CD14-positive monocyte (primary cell): ENCODE data around the gene ABCG1. TPM values are rescaled to one million over a fixed set of nuclear protein-coding genes. Genes with fewer than 3 reads are reported as not detected.
A peak's percentile ranks its signal among the peaks of the same experiment; 100 is the strongest.

Experiments used
- DNase-seq, 3 donors: peaks; one replicate each; pipeline ENCODE4 v3.0.0-alpha.2; 2011 to 2022
- H2AFZ ChIP-seq: 2 replicates; pipeline ENCODE4 v1.6.0; 2012; ENCODE audit warnings: mild to moderate bottlenecking, low read depth, low read length, inconsistent platforms; ENCODE audit not compliant: insufficient read depth, poor library complexity, severe bottlenecking
- H3K27ac ChIP-seq, 2 donors: 1 replicate in 1 of 2; 2 replicates in 1 of 2; pipeline ENCODE4 v1.5.1; 2012 to 2013; ENCODE audit warnings: low read length in 2 of 2, control low read depth in 1 of 2, inconsistent platforms in 1 of 2, low read depth in 1 of 2, mild to moderate bottlenecking in 1 of 2
- H3K27me3 ChIP-seq, 2 donors: one replicate each; pipeline versions ENCODE4 v1.6.0 to v1.6.1; 2011 to 2013; ENCODE audit warnings: low read length in 2 of 2; ENCODE audit not compliant: control insufficient read depth in 2 of 2, insufficient read depth in 2 of 2
- H3K36me3 ChIP-seq, 2 donors: replicated peaks in 1 of 2; 1 replicate in 1 of 2; 2 replicates in 1 of 2; pipeline versions ENCODE4 v1.5.1 to v1.6.1; 2012 to 2013; ENCODE audit warnings: low read length in 2 of 2, control low read depth in 1 of 2, inconsistent platforms in 1 of 2, mild to moderate bottlenecking in 1 of 2; ENCODE audit not compliant: insufficient read depth in 2 of 2, control insufficient read depth in 1 of 2
- H3K4me1 ChIP-seq, 2 donors: 1 replicate in 1 of 2; 2 replicates in 1 of 2; pipeline versions ENCODE4 v1.5.1 to v1.6.1; 2012 to 2013; ENCODE audit warnings: low read length in 2 of 2, control low read depth in 1 of 2, inconsistent platforms in 1 of 2, mild to moderate bottlenecking in 1 of 2, moderate library complexity in 1 of 2; ENCODE audit not compliant: insufficient read depth in 2 of 2, control insufficient read depth in 1 of 2
- H3K4me2 ChIP-seq: replicated peaks from 2 replicates; pipeline ENCODE3; 2012; ENCODE audit warnings: low read length, moderate library complexity, mild to moderate bottlenecking; ENCODE audit not compliant: poor library complexity, severe bottlenecking; ENCODE audit errors: extremely low read depth
- H3K4me3 ChIP-seq, 3 experiments: fragments of 200-600 bp in 1 of 3; sonication (generic) in 1 of 3; replicated peaks in 1 of 3; 1 replicate in 2 of 3; 2 replicates in 1 of 3; pipeline ENCODE4 v1.5.1; 2011 to 2013; ENCODE audit warnings: low read length in 3 of 3, mild to moderate bottlenecking in 3 of 3, control low read depth in 2 of 3, low read depth in 2 of 3, inconsistent platforms in 1 of 3, moderate library complexity in 1 of 3
- H3K79me2 ChIP-seq: 2 replicates; pipeline ENCODE4 v1.6.0; 2012; ENCODE audit warnings: mild to moderate bottlenecking, control low read depth, inconsistent platforms, low read length, moderate library complexity; ENCODE audit not compliant: insufficient read depth
- H3K9ac ChIP-seq: 2 replicates; pipeline ENCODE4 v1.6.0; 2017; ENCODE audit warnings: low read length, mild to moderate bottlenecking; ENCODE audit not compliant: insufficient read depth, poor library complexity, severe bottlenecking
- H3K9me3 ChIP-seq, 2 donors: replicated peaks in 1 of 2; 1 replicate in 1 of 2; 2 replicates in 1 of 2; pipeline versions ENCODE4 v1.5.1 to v1.6.1; 2012 to 2013; ENCODE audit warnings: low read length in 2 of 2, control low read depth in 1 of 2; ENCODE audit not compliant: control insufficient read depth in 1 of 2, insufficient read depth in 1 of 2
- H4K20me1 ChIP-seq: 2 replicates; pipeline ENCODE4 v1.6.0; 2012; ENCODE audit warnings: mild to moderate bottlenecking, low read length, control low read depth, moderate library complexity; ENCODE audit not compliant: insufficient read depth
- H3K27ac Mint-ChIP-seq, 7 donors: one replicate each; pipeline ENCODE4 v1.8.0; 2020; ENCODE audit warnings: mild to moderate bottlenecking in 7 of 7, mixed read lengths in 7 of 7, moderate library complexity in 6 of 7, inconsistent platforms in 2 of 7
- H3K27me3 Mint-ChIP-seq, 3 donors: one replicate each; pipeline ENCODE4 v1.8.0; 2021 to 2022; ENCODE audit warnings: low read depth in 3 of 3, mild to moderate bottlenecking in 3 of 3, mixed read lengths in 3 of 3, moderate library complexity in 3 of 3, inconsistent platforms in 1 of 3
- H3K36me3 Mint-ChIP-seq, 2 donors: one replicate each; pipeline ENCODE4 v1.8.0; 2020; ENCODE audit warnings: mixed read lengths in 2 of 2, inconsistent platforms in 1 of 2, mild to moderate bottlenecking in 1 of 2
- H3K4me1 Mint-ChIP-seq: one replicate; pipeline ENCODE4 v1.8.0; 2020; ENCODE audit warnings: mild to moderate bottlenecking, mixed read lengths
- H3K4me3 Mint-ChIP-seq, 2 donors: one replicate each; pipeline ENCODE4 v1.8.0; 2020; ENCODE audit warnings: mild to moderate bottlenecking in 2 of 2, mixed read lengths in 2 of 2, moderate library complexity in 1 of 2
- H3K9me3 Mint-ChIP-seq, 7 donors: one replicate each; pipeline ENCODE4 v1.8.0; 2020 to 2022; ENCODE audit warnings: mixed read lengths in 7 of 7, mild to moderate bottlenecking in 6 of 7, moderate library complexity in 6 of 7, inconsistent platforms in 2 of 7
- WGBS: methylation state at CpG from one replicate; pipeline ENCODE4 v1.1.5; 2013; ENCODE audit warnings: missing lambda C conversion rate; ENCODE audit not compliant: insufficient coverage; 5-methylcytosine and 5-hydroxymethylcytosine counted together
- intact Hi-C, 2 donors: fragments of 100-400 bp; cut with micrococcal nuclease; formaldehyde crosslinking; loops; one replicate each; pipeline versions ENCODE4 v1.15.0 to v1.15.1; 2023
- polyA plus RNA-seq, 3 donors: library from polyadenylated mRNA; depleted of rRNA in 1 of 3; unstranded in 2 of 3; stranded (reverse) in 1 of 3; fragments of 300-500 nt in 2 of 3; fragments of >200 nt in 1 of 3; fragmentation: Illumina TruSeq in 2 of 3; gene quantifications; 1 replicate in 2 of 3; 2 replicates in 1 of 3; pipeline ENCODE4 v1.2.3, GENCODE V29; 2012 to 2021
- TF ChIP-seq, protein P1 (sequence below): fragments of 200-600 bp; IDR thresholded peaks from one replicate; pipeline ENCODE4 v1.8.0; 2022; ENCODE audit warnings: antibody characterized with exemption, mild to moderate bottlenecking

ABCG1 gene
- polyA plus RNA-seq, 3 donors, result 3.0 to 5.2 (median 3.5) TPM

- H3K4me3 Mint-ChIP-seq, result no peak overlapping the region
- Histone ChIP-seq H3K9ac (no peak overlapping the region), H3K79me2 (no peaks in the 10 kb centered on the region), H4K20me1 (no peaks in the 10 kb centered on the region), H3K4me2 (no peak overlapping the region), H3K4me1 (peaks cover 25 to 33% of the 10 kb centered on the region in 2 donors), H3K9me3 (no peaks in the 10 kb centered on the region), H3K27me3 (no peaks in the 10 kb centered on the region), H3K36me3 (no peaks in the 10 kb centered on the region), H2AFZ (no peak overlapping the region), H3K27ac (no peak overlapping the region), H3K4me3 (no peak overlapping the region)
- 96% methylated on average over 9 of the region's 14 CpGs for WGBS
- DNase-seq, result no peak
- no peaks in the 10 kb centered on the region for H3K36me3 Mint-ChIP-seq
- peaks cover 0 to 3% (median 0%) of the 10 kb centered on the region in 7 donors for H3K9me3 Mint-ChIP-seq
- H3K27me3 Mint-ChIP-seq, result peaks cover 0 to 1% (median 0%) of the 10 kb centered on the region in 3 donors
- peak overlapping the region in 6 of 7 donors; percentile 2 to 94 (median 42) for H3K27ac Mint-ChIP-seq
- H3K4me1 Mint-ChIP-seq, result peaks cover 43% of the 10 kb centered on the region
- TF ChIP-seq, protein P1, sequence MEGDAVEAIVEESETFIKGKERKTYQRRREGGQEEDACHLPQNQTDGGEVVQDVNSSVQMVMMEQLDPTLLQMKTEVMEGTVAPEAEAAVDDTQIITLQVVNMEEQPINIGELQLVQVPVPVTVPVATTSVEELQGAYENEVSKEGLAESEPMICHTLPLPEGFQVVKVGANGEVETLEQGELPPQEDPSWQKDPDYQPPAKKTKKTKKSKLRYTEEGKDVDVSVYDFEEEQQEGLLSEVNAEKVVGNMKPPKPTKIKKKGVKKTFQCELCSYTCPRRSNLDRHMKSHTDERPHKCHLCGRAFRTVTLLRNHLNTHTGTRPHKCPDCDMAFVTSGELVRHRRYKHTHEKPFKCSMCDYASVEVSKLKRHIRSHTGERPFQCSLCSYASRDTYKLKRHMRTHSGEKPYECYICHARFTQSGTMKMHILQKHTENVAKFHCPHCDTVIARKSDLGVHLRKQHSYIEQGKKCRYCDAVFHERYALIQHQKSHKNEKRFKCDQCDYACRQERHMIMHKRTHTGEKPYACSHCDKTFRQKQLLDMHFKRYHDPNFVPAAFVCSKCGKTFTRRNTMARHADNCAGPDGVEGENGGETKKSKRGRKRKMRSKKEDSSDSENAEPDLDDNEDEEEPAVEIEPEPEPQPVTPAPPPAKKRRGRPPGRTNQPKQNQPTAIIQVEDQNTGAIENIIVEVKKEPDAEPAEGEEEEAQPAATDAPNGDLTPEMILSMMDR, result no peak
- intact Hi-C loops, result no loop called here
Measured at GRCh38 chr21:42200906-42201614, 17.9 kb upstream of the ABCG1 start.

DNA sequence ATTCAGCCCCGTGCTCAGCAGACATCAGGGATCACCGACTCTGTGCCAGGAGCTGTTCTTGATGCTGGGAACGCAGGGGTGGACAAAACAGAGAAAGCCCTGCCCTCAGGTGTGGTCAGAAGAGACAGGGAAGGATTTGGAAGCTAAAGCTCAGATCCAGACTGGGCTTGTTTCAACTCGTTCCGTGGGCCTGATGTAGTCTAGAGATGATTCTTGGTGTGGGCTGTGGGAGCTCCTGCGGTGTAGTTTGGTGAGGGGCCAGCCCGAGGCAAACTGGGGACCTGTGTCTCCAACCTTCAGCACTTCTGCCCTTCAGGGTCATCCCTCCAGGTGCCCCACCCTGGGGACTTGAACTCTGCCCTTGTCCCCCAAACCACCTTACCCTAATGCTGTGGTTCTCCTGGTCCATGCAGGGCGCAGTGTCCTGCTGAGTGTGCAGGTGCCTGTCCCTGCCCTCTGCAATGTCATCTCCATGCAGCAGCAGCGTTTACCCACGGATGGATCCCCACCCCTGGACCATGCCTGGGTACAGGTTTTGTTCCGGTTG lies 17.3 kb upstream of the ABCG1 start:
- no peak overlapping the region for H3K4me3 Mint-ChIP-seq
- intact Hi-C loops, result no loop called here

More for the DNA sequence above, 17.3 kb upstream of the ABCG1 start:
- H3K9me3 ChIP-seq, result no peaks in the 10 kb centered on the region
- no peaks in the 10 kb centered on the region for H3K36me3 Mint-ChIP-seq
- peaks cover 0 to 1% (median 0%) of the 10 kb centered on the region in 3 donors for H3K27me3 Mint-ChIP-seq
- peak overlapping the region in 3 of 7 donors; percentile 8 to 94 (median 64) for H3K27ac Mint-ChIP-seq
- 98% methylated on average over 5 of the region's 11 CpGs for WGBS
- no peaks in the 10 kb centered on the region for H4K20me1 ChIP-seq
- peaks cover 22 to 29% of the 10 kb centered on the region in 2 donors for H3K4me1 ChIP-seq
- H3K79me2 ChIP-seq, result no peaks in the 10 kb centered on the region
- H2AFZ ChIP-seq, result no peak overlapping the region
- H3K4me1 Mint-ChIP-seq, result peaks cover 43% of the 10 kb centered on the region
- no peak overlapping the region for H3K9ac ChIP-seq
- no peak overlapping the region for H3K27ac ChIP-seq
- TF ChIP-seq, protein P1, result no peak
- H3K36me3 ChIP-seq, result no peaks in the 10 kb centered on the region
- peaks cover 0 to 3% (median 0%) of the 10 kb centered on the region in 7 donors for H3K9me3 Mint-ChIP-seq
- H3K4me3 ChIP-seq, result no peak overlapping the region
- no peaks in the 10 kb centered on the region for H3K27me3 ChIP-seq
- no peak for DNase-seq
- no peak overlapping the region for H3K4me2 ChIP-seq
